Tibial nerve (tissue), 3 donors: ENCODE results near the gene DISC1.

Experiments used
- POLR2A ChIP-seq, 2 donors: fragments of 450-650 bp; IDR thresholded peaks; one replicate each; pipeline ENCODE4 v1.6.1; 2017; ENCODE audit warnings: antibody characterized with exemption in 2 of 2, mild to moderate bottlenecking in 2 of 2, moderate library complexity in 2 of 2
- TF ChIP-seq, protein P1 (sequence below), 5 experiments: fragments of 200-600 bp in 3 of 5; fragments of 450-650 bp in 2 of 5; sonication (generic) in 3 of 5; IDR thresholded peaks; one replicate each; pipeline ENCODE4 v1.5.1; 2016 to 2019; ENCODE audit warnings: antibody characterized with exemption in 5 of 5, mild to moderate bottlenecking in 3 of 5, moderate library complexity in 2 of 5

DNA sequence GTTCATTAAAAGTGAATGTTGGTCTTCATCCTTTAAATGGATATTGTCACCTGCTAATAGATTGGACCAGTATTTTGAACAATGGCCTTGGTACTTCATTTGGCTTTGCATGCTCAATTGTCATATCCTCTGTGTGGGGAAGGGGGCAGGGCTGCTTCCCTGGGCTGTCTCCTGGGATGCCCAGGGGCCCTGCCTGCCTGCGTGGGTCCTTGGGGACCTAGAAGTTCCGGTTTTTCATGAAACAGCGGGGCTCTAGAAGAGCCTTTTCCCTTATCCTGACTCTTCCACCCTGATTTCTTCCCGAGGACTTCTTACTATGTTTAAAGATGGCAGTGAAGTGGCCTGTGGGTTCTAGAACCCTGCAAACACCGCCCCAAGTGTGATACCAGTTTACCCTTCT, 97.5 kb downstream of the DISC1 start:
- TF ChIP-seq, protein P1, sequence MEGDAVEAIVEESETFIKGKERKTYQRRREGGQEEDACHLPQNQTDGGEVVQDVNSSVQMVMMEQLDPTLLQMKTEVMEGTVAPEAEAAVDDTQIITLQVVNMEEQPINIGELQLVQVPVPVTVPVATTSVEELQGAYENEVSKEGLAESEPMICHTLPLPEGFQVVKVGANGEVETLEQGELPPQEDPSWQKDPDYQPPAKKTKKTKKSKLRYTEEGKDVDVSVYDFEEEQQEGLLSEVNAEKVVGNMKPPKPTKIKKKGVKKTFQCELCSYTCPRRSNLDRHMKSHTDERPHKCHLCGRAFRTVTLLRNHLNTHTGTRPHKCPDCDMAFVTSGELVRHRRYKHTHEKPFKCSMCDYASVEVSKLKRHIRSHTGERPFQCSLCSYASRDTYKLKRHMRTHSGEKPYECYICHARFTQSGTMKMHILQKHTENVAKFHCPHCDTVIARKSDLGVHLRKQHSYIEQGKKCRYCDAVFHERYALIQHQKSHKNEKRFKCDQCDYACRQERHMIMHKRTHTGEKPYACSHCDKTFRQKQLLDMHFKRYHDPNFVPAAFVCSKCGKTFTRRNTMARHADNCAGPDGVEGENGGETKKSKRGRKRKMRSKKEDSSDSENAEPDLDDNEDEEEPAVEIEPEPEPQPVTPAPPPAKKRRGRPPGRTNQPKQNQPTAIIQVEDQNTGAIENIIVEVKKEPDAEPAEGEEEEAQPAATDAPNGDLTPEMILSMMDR (IDR thresholded peaks at IDR 0.05) = no peak
- TF ChIP-seq POLR2A (IDR thresholded peaks at IDR 0.05) = no peak
